Measurements from ENCODE around the gene RMND5A.

RMND5A gene

GRCh38 chr2:86791573-86791972, 71.5 kb downstream of the RMND5A start:
- no peak for DNase-seq (ENCODE audit: low spot score)

- no peak for DNase-seq (ENCODE audit: low spot score)
These were observed 73.7 kb downstream of the RMND5A start for GRCh38 chr2:86793752-86794151.

- no peak for DNase-seq (ENCODE audit: low spot score)
These were observed 74.8 kb downstream of the RMND5A start for GRCh38 chr2:86794861-86795260.

- DNase-seq (ENCODE audit: low spot score), result no peak
These were observed 80.9 kb downstream of the RMND5A start for GRCh38 chr2:86800856-86801567.

GRCh38 chr2:86806059-86806857, 86.2 kb downstream of the RMND5A start:
- DNase-seq (ENCODE audit: low spot score), result no peak

GRCh38 chr2:86807133-86807467, 87.0 kb downstream of the RMND5A start:
- DNase-seq (ENCODE audit: low spot score), result no peak

- peak; percentile 65 for DNase-seq (ENCODE audit: low spot score)
These were observed 87.6 kb downstream of the RMND5A start for GRCh38 chr2:86807468-86808275.

GRCh38 chr2:86808315-86809161, 88.4 kb downstream of the RMND5A start:
- DNase-seq (ENCODE audit: low spot score), result peak; percentile 95

GRCh38 chr2:86809481-86810121, 89.5 kb downstream of the RMND5A start:
- peak; percentile 8 for DNase-seq (ENCODE audit: low spot score)

GRCh38 chr2:86815611-86816010, 95.5 kb downstream of the RMND5A start:
- no peak for DNase-seq (ENCODE audit: low spot score)

- DNase-seq (ENCODE audit: low spot score), result no peak
These were observed 98.2 kb downstream of the RMND5A start for GRCh38 chr2:86818114-86818801.

GRCh38 chr2:86818957-86819356, 98.9 kb downstream of the RMND5A start:
- no peak for DNase-seq (ENCODE audit: low spot score)

- no peak for DNase-seq (ENCODE audit: low spot score)
These were observed 101.2 kb downstream of the RMND5A start for GRCh38 chr2:86821306-86821705.

- no peak for DNase-seq (ENCODE audit: low spot score)
These were observed 101.8 kb downstream of the RMND5A start for GRCh38 chr2:86821842-86822241.

- DNase-seq (ENCODE audit: low spot score), result no peak
These were observed 102.7 kb downstream of the RMND5A start for GRCh38 chr2:86822668-86823345.

GRCh38 chr2:86825036-86825692, 105.1 kb downstream of the RMND5A start:
- no peak for DNase-seq (ENCODE audit: low spot score)

- DNase-seq (ENCODE audit: low spot score), result no peak
These were observed 105.7 kb downstream of the RMND5A start for GRCh38 chr2:86825693-86826381.

GRCh38 chr2:86826951-86827350, 106.9 kb downstream of the RMND5A start:
- no peak for DNase-seq (ENCODE audit: low spot score)
